Measurements from ENCODE around the gene XXYLT1. TPM values are rescaled to one million over a fixed set of nuclear protein-coding genes. Genes with fewer than 3 reads are reported as not detected.

XXYLT1 gene
- total and polyA plus RNA-seq, 2 of the 8 experiments (the other 6 are each of a cell fraction or from before 2014, with no cell fraction given) = 18.9 to 23.8 TPM

- POLR2A ChIA-PET (ENCODE audit: partially characterized antibody) = no interaction called here
- TF ChIP-seq SIN3A (conservative IDR thresholded peaks at IDR 0.05 in 1 of 2, IDR thresholded peaks at IDR 0.05 in 1 of 2; ENCODE audit: low read depth in 1 of 2, low read length in 2 of 2) = no peak
- no peak for TF ChIP-seq SP1 (IDR thresholded peaks at IDR 0.05; ENCODE audit: low read depth, low read length)
- TF ChIP-seq TBP (IDR thresholded peaks at IDR 0.05; ENCODE audit: low read depth, low read length) = no peak
- TF ChIP-seq FOSL1 (IDR thresholded peaks at IDR 0.05; ENCODE audit: insufficient read depth, low read depth, low read length) = no peak
- TF ChIP-seq RBBP5 (IDR thresholded peaks at IDR 0.05; ENCODE audit: borderline replicate concordance, low read depth, low read length) = no peak
- peaks cover 0 to 40% of the 10 kb centered on the region in 2 experiments; a peak in 2 of 4 replicates for H3K79me2 ChIP-seq (ENCODE audit: control insufficient read depth in 1 of 2, insufficient read depth in 2 of 2, low read length in 2 of 2)
Measured at GRCh38 chr3:195181113-195181498, 89.9 kb downstream of the XXYLT1 start.

More at GRCh38 chr3:195181113-195181498, 89.9 kb downstream of the XXYLT1 start:
- Histone ChIP-seq H4K91ac (replicated peaks; ENCODE audit: insufficient read length, low read length) (no peak overlapping the region), H3K18ac (ENCODE audit: extremely low read depth, low read length) (no peak overlapping the region), H3K9ac (replicated peaks in 1 of 4; ENCODE audit: extremely low read depth in 1 of 4, low read depth in 3 of 4, low read length in 3 of 4) (no peak overlapping the region), H3K9me3 (ENCODE audit: insufficient read depth in 2 of 2, low read depth in 1 of 2, low read length in 1 of 2) (no peaks in the 10 kb centered on the region), H3K36me3 (ENCODE audit: control insufficient read depth in 2 of 4, insufficient read depth in 4 of 4, low read length in 3 of 4) (no peaks in the 10 kb centered on the region), H2BK20ac (ENCODE audit: low read length) (no peak overlapping the region), H2AK5ac (ENCODE audit: low read depth, low read length) (no peak overlapping the region), H3K4me2 (ENCODE audit: insufficient read depth in 1 of 2, low read depth in 2 of 2, low read length in 2 of 2) (no peak overlapping the region), H3K23me2 (ENCODE audit: low read depth, low read length) (no peaks in the 10 kb centered on the region), H3K4me3 (ENCODE audit: extremely low read depth in 1 of 4, insufficient read depth in 2 of 4, low read depth in 3 of 4, low read length in 4 of 4) (no peak overlapping the region), H3K14ac (ENCODE audit: insufficient read length) (no peak overlapping the region), H3K23ac (ENCODE audit: insufficient read length) (no peak overlapping the region), H3K79me1 (ENCODE audit: low read depth, low read length) (peaks cover 15% of the 10 kb centered on the region), H3K4ac (replicated peaks; ENCODE audit: insufficient read length, low read depth, low read length) (no peak overlapping the region), H2BK12ac (ENCODE audit: low read depth, low read length) (peak overlapping the region; percentile 20; the same call in 1 of the 2 replicates), H2BK15ac (ENCODE audit: low read length) (no peak overlapping the region), H3K27ac (ENCODE audit: low read depth, low read length) (no peak overlapping the region), H2BK120ac (replicated peaks; ENCODE audit: low read depth, low read length) (no peak overlapping the region), H4K5ac (ENCODE audit: insufficient read length, low read depth, low read length) (no peak overlapping the region), H3K56ac (replicated peaks; ENCODE audit: insufficient read length, low read depth, low read length) (no peak overlapping the region), H4K8ac (ENCODE audit: extremely low read depth, insufficient read depth, low read length) (no peak overlapping the region), H4K20me1 (replicated peaks in 1 of 2; ENCODE audit: control insufficient read depth in 1 of 2, insufficient read depth in 2 of 2, low read length in 2 of 2) (no peaks in the 10 kb centered on the region), H2AFZ (ENCODE audit: low read length) (no peak overlapping the region), H2BK5ac (ENCODE audit: low read depth, low read length) (no peak overlapping the region), H3K27me3 (replicated peaks in 1 of 4; ENCODE audit: control insufficient read depth in 3 of 4, extremely low read depth in 1 of 4, insufficient read depth in 3 of 4, low read length in 3 of 4) (no peaks in the 10 kb centered on the region), H3K4me1 (replicated peaks in 1 of 4; ENCODE audit: control insufficient read depth in 3 of 4, insufficient read depth in 4 of 4, low read length in 3 of 4) (peaks cover 4 to 13% (median 10%) of the 10 kb centered on the region in 4 experiments; a peak in 6 of 7 replicates)
- CTCF ChIA-PET (ENCODE audit: partially characterized antibody) = interaction anchor here (1.1 kb wide), 1 partner anchor 14 kb away, joined by 3 read pairs; no protein-coding TSS in a partner anchor
- FAIRE-seq (no peak), DNase-seq (ENCODE audit: low read depth in 1 of 2, low spot score in 2 of 2) (no peak)
- WGBS, 2 experiments (ENCODE audit: extremely low coverage in 1 of 2, insufficient coverage in 1 of 2, insufficient read length in 1 of 2, insufficient replicate concordance in 2 of 2, low coverage in 1 of 2, low lambda C conversion rate in 2 of 2, missing lambda C conversion rate in 1 of 2) = 93% methylated on average over 9 of the region's 9 CpGs; no CpG with 5 or more reads in 1 of the 2 experiments
